H9 (cell line): ENCODE data around the gene CACNA2D3. TPM values are rescaled to one million over a fixed set of nuclear protein-coding genes. Genes with fewer than 3 reads are reported as not detected.

Experiments
- DNase-seq: peaks from one replicate; pipeline ENCODE4 v3.0.0-alpha.2; 2017
- H2AFZ ChIP-seq: one replicate; pipeline ENCODE4 v1.6.1; 2013; ENCODE audit warnings: mild to moderate bottlenecking, low read length, control low read depth, moderate library complexity
- H2AK5ac ChIP-seq: 2 replicates; pipeline ENCODE4 v1.6.1; 2013; ENCODE audit warnings: low read length, control low read depth, mixed read lengths; ENCODE audit not compliant: insufficient read length
- H2BK120ac ChIP-seq: one replicate; pipeline ENCODE4 v1.6.1; 2013; ENCODE audit warnings: low read depth, mild to moderate bottlenecking, low read length, control low read depth, inconsistent platforms; ENCODE audit not compliant: poor library complexity, severe bottlenecking
- H2BK12ac ChIP-seq: 2 replicates; pipeline ENCODE4 v1.6.1; 2013; ENCODE audit warnings: low read length, control low read depth, mixed read lengths, low read depth; ENCODE audit not compliant: insufficient read length
- H2BK15ac ChIP-seq: 2 replicates; pipeline ENCODE4 v1.6.1; 2013; ENCODE audit warnings: low read depth, low read length, control low read depth
- H2BK20ac ChIP-seq: one replicate; pipeline ENCODE4 v1.6.1; 2013; ENCODE audit warnings: low read depth, mild to moderate bottlenecking, low read length, control low read depth, inconsistent platforms; ENCODE audit not compliant: poor library complexity, severe bottlenecking
- H2BK5ac ChIP-seq: 2 replicates; pipeline ENCODE4 v1.6.1; 2013; ENCODE audit warnings: low read length, control low read depth, mixed read lengths; ENCODE audit not compliant: insufficient read length
- H3K14ac ChIP-seq: 2 replicates; pipeline ENCODE4 v1.6.1; 2013; ENCODE audit warnings: low read length, control low read depth; ENCODE audit not compliant: insufficient read depth
- H3K18ac ChIP-seq: 2 replicates; pipeline ENCODE4 v1.6.1; 2013; ENCODE audit warnings: low read depth, mild to moderate bottlenecking, mixed read lengths, low read length, control low read depth; ENCODE audit not compliant: insufficient read length
- H3K23ac ChIP-seq: 2 replicates; pipeline ENCODE4 v1.6.1; 2013; ENCODE audit warnings: low read length, control low read depth, mixed read lengths, low read depth; ENCODE audit not compliant: insufficient read length
- H3K23me2 ChIP-seq: 2 replicates; pipeline ENCODE4 v1.6.1; 2013; ENCODE audit warnings: low read depth, mild to moderate bottlenecking, mixed read lengths, low read length, control low read depth; ENCODE audit not compliant: insufficient read length, poor library complexity, severe bottlenecking
- H3K27ac ChIP-seq: 2 replicates; pipeline ENCODE4 v1.5.1; 2013; ENCODE audit warnings: low read length, control low read depth, mixed read lengths, low read depth; ENCODE audit not compliant: insufficient read length
- H3K27me3 ChIP-seq: 2 replicates; pipeline ENCODE4 v1.6.1; 2013; ENCODE audit warnings: low read length, control low read depth, inconsistent platforms; ENCODE audit not compliant: insufficient read depth
- H3K4ac ChIP-seq: 2 replicates; pipeline ENCODE4 v1.6.1; 2013; ENCODE audit warnings: low read depth, mild to moderate bottlenecking, control low read depth, inconsistent platforms, low read length, moderate library complexity
- H3K4me1 ChIP-seq: 2 replicates; pipeline ENCODE4 v1.6.1; 2013; ENCODE audit warnings: low read length, control low read depth, inconsistent platforms; ENCODE audit not compliant: insufficient read depth
- H3K4me2 ChIP-seq: 2 replicates; pipeline ENCODE4 v1.6.1; 2013; ENCODE audit warnings: low read length, control low read depth, mixed read lengths; ENCODE audit not compliant: insufficient read length, insufficient read depth
- H3K56ac ChIP-seq: 2 replicates; pipeline ENCODE4 v1.6.1; 2013; ENCODE audit warnings: low read depth, mild to moderate bottlenecking, mixed read lengths, low read length, control low read depth; ENCODE audit not compliant: insufficient read length
- H3K79me1 ChIP-seq: 2 replicates; pipeline ENCODE4 v1.6.1; 2013; ENCODE audit warnings: low read depth, mild to moderate bottlenecking, moderate library complexity, low read length, control low read depth, inconsistent platforms; ENCODE audit not compliant: insufficient read depth, poor library complexity, severe bottlenecking
- H3K79me2 ChIP-seq: 2 replicates; pipeline ENCODE4 v1.6.1; 2013; ENCODE audit warnings: low read length, control low read depth, inconsistent platforms; ENCODE audit not compliant: insufficient read depth
- H3K9ac ChIP-seq: 2 replicates; pipeline ENCODE4 v1.6.1; 2013; ENCODE audit warnings: low read length, control low read depth, mixed read lengths; ENCODE audit not compliant: insufficient read length; ENCODE audit errors: extremely low read depth
- H3K9me3 ChIP-seq: one replicate; pipeline ENCODE4 v1.6.1; 2013; ENCODE audit warnings: low read depth, low read length, inconsistent platforms; ENCODE audit not compliant: control insufficient read depth
- H3T11ph ChIP-seq: one replicate; pipeline ENCODE4 v1.6.1; 2013; ENCODE audit warnings: mild to moderate bottlenecking, low read length, control low read depth, inconsistent platforms
- H4K20me1 ChIP-seq: one replicate; pipeline ENCODE4 v1.6.1; 2013; ENCODE audit not compliant: control insufficient read depth, insufficient read length, insufficient read depth
- H4K5ac ChIP-seq: 2 replicates; pipeline ENCODE4 v1.6.1; 2013; ENCODE audit warnings: low read depth, mild to moderate bottlenecking, mixed read lengths, low read length, control low read depth; ENCODE audit not compliant: insufficient read length
- H4K8ac ChIP-seq: replicated peaks from 2 replicates; pipeline ENCODE4 v1.6.1; 2013; ENCODE audit warnings: low read length, control low read depth, mixed read lengths, low read depth; ENCODE audit not compliant: insufficient read length
- H4K91ac ChIP-seq: 2 replicates; pipeline ENCODE4 v1.6.1; 2013; ENCODE audit warnings: low read depth, mild to moderate bottlenecking, moderate library complexity, mixed read lengths, low read length, control low read depth; ENCODE audit not compliant: insufficient read length
- H3K27ac Mint-ChIP-seq, 3 experiments: 2 replicates in 2 of 3; 3 replicates in 1 of 3; pipeline ENCODE4 v1.8.0; 2020 to 2021; ENCODE audit warnings: mixed read lengths in 3 of 3, mild to moderate bottlenecking in 1 of 3, moderate library complexity in 1 of 3
- H3K27me3 Mint-ChIP-seq: 2 replicates; pipeline ENCODE4 v1.8.0; 2021; ENCODE audit warnings: low read depth, mild to moderate bottlenecking, moderate library complexity, mixed read lengths
- H3K36me3 Mint-ChIP-seq, 3 experiments: 2 replicates in 2 of 3; 3 replicates in 1 of 3; pipeline ENCODE4 v1.8.0; 2020 to 2021; ENCODE audit warnings: low read depth in 3 of 3, mixed read lengths in 3 of 3; ENCODE audit not compliant: insufficient read depth in 1 of 3
- H3K4me1 Mint-ChIP-seq, 2 experiments: 2 replicates each; pipeline ENCODE4 v1.8.0; 2020; ENCODE audit warnings: mixed read lengths in 2 of 2
- H3K4me3 Mint-ChIP-seq, 2 experiments: 2 replicates in 1 of 2; 3 replicates in 1 of 2; pipeline ENCODE4 v1.8.0; 2020 to 2021; ENCODE audit warnings: mild to moderate bottlenecking in 2 of 2, mixed read lengths in 2 of 2, moderate library complexity in 1 of 2
- H3K9me3 Mint-ChIP-seq, 2 experiments: 2 replicates in 1 of 2; 3 replicates in 1 of 2; pipeline ENCODE4 v1.8.0; 2020; ENCODE audit warnings: mild to moderate bottlenecking in 2 of 2, mixed read lengths in 2 of 2, moderate library complexity in 1 of 2
- CTCF ChIP-seq: fragments of 200-600 bp; sonication (generic); conservative IDR thresholded peaks from 3 replicates; pipeline ENCODE4 v1.8.0; 2021; ENCODE audit warnings: antibody characterized with exemption, mild to moderate bottlenecking
- WGBS: extraction: QIAGEN DNeasy Blood & Tissue Kit; methylation state at CpG from one replicate; pipeline ENCODE4 v1.1.7; 2013; ENCODE audit warnings: missing lambda C conversion rate, low lambda C conversion rate, mixed read lengths; ENCODE audit not compliant: insufficient read length; ENCODE audit errors: extremely low coverage; 5-methylcytosine and 5-hydroxymethylcytosine counted together
- total RNA-seq: library from RNA; stranded (reverse); gene quantifications from 2 replicates; pipeline ENCODE4 v1.2.1, GENCODE V29; 2021

Gene CACNA2D3
- total RNA-seq, 1 experiment from 2014 or later, result 3.2 TPM

- Mint-ChIP-seq H3K27ac (no peak overlapping the region), H3K4me1 (peaks cover 17 to 24% of the 10 kb centered on the region in 2 experiments), H3K4me3 (no peak overlapping the region), H3K9me3 (peaks cover 0 to 10% of the 10 kb centered on the region in 2 experiments; a peak in 2 of 5 replicates), H3K27me3 (peaks cover 41% of the 10 kb centered on the region), H3K36me3 (peaks cover 3 to 21% (median 8%) of the 10 kb centered on the region in 3 experiments; a peak in 6 of 7 replicates)
- H4K20me1 ChIP-seq, result no peaks in the 10 kb centered on the region
- H2BK12ac ChIP-seq, result no peak overlapping the region
- no peaks in the 10 kb centered on the region for H3K27me3 ChIP-seq
- no peak overlapping the region for H3K14ac ChIP-seq
- no CpG with 5 or more reads among the region's 43 CpGs for WGBS
- no peak overlapping the region for H4K8ac ChIP-seq
- H2BK20ac ChIP-seq, result no peak overlapping the region
- no peak overlapping the region for H3K18ac ChIP-seq
- H2BK5ac ChIP-seq, result no peak overlapping the region
- H3K23me2 ChIP-seq, result no peaks in the 10 kb centered on the region
- H2BK120ac ChIP-seq, result no peak overlapping the region
- H3K56ac ChIP-seq, result no peak overlapping the region
- no peaks in the 10 kb centered on the region for H3K79me2 ChIP-seq
- no peak overlapping the region for H3K27ac ChIP-seq
- H4K91ac ChIP-seq, result no peak overlapping the region
- TF ChIP-seq CTCF, result no peak
- H3K4me2 ChIP-seq, result no peak overlapping the region
- no peaks in the 10 kb centered on the region for H3K4me1 ChIP-seq
- no peak overlapping the region for H3T11ph ChIP-seq
- H3K23ac ChIP-seq, result no peak overlapping the region
- H2AFZ ChIP-seq, result no peak overlapping the region
- H4K5ac ChIP-seq, result no peak overlapping the region
- no peaks in the 10 kb centered on the region for H3K9me3 ChIP-seq
- no peak overlapping the region for H3K9ac ChIP-seq
- H3K79me1 ChIP-seq, result no peaks in the 10 kb centered on the region
- DNase-seq, result no peak
- H2AK5ac ChIP-seq, result no peak overlapping the region
- H2BK15ac ChIP-seq, result no peak overlapping the region
- H3K4ac ChIP-seq, result no peak overlapping the region
Measured at GRCh38 chr3:54625805-54626787, 503.7 kb downstream of the CACNA2D3 start.
